ENCODE results near the gene CYBC1. TPM values are rescaled to one million over a fixed set of nuclear protein-coding genes. Genes with fewer than 3 reads are reported as not detected.

Gene CYBC1
- total and polyA plus RNA-seq, 4 donors: 23.2 to 45.6 (median 34.9) TPM

- Histone ChIP-seq H3K27me3 (ENCODE audit: control insufficient read depth in 4 of 4, insufficient read depth in 4 of 4, low read length in 3 of 4) (no peaks in the 10 kb centered on the region), H3K27ac (ENCODE audit: low read depth in 1 of 2, low read length in 2 of 2) (no peak overlapping the region), H3K36me3 (ENCODE audit: control insufficient read depth in 4 of 4, insufficient read depth in 3 of 4, low read depth in 1 of 4, low read length in 3 of 4) (peaks cover 0 to 2% (median 0%) of the 10 kb centered on the region in 4 donors), H3K9ac (ENCODE audit: low read depth in 1 of 2, low read length in 2 of 2) (no peak overlapping the region), H3K4me3 (ENCODE audit: low read depth in 1 of 3, low read length in 3 of 3) (no peak overlapping the region), H3K4me1 (ENCODE audit: control insufficient read depth in 4 of 4, insufficient read depth in 4 of 4, low read length in 3 of 4) (peaks cover 0 to 5% (median 4%) of the 10 kb centered on the region in 4 donors), H3K9me3 (ENCODE audit: control insufficient read depth in 4 of 4, low read length in 3 of 4) (no peaks in the 10 kb centered on the region)
- TF ChIP-seq, protein P1, sequence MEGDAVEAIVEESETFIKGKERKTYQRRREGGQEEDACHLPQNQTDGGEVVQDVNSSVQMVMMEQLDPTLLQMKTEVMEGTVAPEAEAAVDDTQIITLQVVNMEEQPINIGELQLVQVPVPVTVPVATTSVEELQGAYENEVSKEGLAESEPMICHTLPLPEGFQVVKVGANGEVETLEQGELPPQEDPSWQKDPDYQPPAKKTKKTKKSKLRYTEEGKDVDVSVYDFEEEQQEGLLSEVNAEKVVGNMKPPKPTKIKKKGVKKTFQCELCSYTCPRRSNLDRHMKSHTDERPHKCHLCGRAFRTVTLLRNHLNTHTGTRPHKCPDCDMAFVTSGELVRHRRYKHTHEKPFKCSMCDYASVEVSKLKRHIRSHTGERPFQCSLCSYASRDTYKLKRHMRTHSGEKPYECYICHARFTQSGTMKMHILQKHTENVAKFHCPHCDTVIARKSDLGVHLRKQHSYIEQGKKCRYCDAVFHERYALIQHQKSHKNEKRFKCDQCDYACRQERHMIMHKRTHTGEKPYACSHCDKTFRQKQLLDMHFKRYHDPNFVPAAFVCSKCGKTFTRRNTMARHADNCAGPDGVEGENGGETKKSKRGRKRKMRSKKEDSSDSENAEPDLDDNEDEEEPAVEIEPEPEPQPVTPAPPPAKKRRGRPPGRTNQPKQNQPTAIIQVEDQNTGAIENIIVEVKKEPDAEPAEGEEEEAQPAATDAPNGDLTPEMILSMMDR (IDR thresholded peaks at IDR 0.05; ENCODE audit: low read depth, low read length, missing input control): peak; percentile 56
- TF ChIP-seq FOXA2 (IDR thresholded peaks at IDR 0.05): no peak
- TF ChIP-seq RAD21 (IDR thresholded peaks at IDR 0.05): peak; percentile 43 to 59
- WGBS: 91% methylated on average over 25 of the region's 25 CpGs
- peak; percentile 51 for DNase-seq (ENCODE audit: low spot score)
Observed at GRCh38 chr17:82424001-82424862, 26.3 kb downstream of the CYBC1 start.

DNA sequence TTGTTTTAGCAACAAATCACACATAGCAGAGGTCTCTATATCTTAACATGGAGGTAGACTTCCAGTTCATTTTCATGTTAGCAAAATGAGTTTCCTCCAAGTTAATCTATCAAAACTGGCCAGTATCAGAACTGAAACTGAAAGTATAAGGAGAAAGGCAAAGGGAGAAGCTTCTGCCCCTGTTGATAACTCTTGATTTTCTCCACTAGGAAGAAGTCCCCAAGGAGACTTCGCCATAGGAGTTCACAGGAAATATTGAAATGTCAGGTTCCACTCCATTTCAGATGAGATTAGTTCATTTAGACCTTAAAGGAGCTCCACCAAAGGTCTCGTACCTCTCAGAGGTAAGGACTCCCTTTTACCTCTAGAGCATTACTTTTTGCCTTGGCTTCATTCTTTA is 31.0 kb downstream of the CYBC1 start:
- H3K27ac ChIP-seq (ENCODE audit: low read depth in 1 of 2, low read length in 2 of 2): peak overlapping the region in 1 of 2 donors; percentile 13
- H3K4me1 ChIP-seq (ENCODE audit: control insufficient read depth in 4 of 4, insufficient read depth in 4 of 4, low read length in 3 of 4): peaks cover 0 to 20% (median 15%) of the 10 kb centered on the region in 4 donors

More for the DNA sequence above, 31.0 kb downstream of the CYBC1 start:
- H3K27me3 ChIP-seq (ENCODE audit: control insufficient read depth in 4 of 4, insufficient read depth in 4 of 4, low read length in 3 of 4): no peaks in the 10 kb centered on the region
- peak overlapping the region; percentile 10 to 68 for H3K9ac ChIP-seq (ENCODE audit: low read depth in 1 of 2, low read length in 2 of 2)
- peaks cover 0 to 2% (median 0%) of the 10 kb centered on the region in 4 donors for H3K36me3 ChIP-seq (ENCODE audit: control insufficient read depth in 4 of 4, insufficient read depth in 3 of 4, low read depth in 1 of 4, low read length in 3 of 4)
- no peaks in the 10 kb centered on the region for H3K9me3 ChIP-seq (ENCODE audit: control insufficient read depth in 4 of 4, low read length in 3 of 4)
- no peak for DNase-seq (ENCODE audit: low spot score)
- TF ChIP-seq ZBTB33 (IDR thresholded peaks at IDR 0.05) (no peak), FOXA1 (IDR thresholded peaks at IDR 0.05) (no peak), REST (IDR thresholded peaks at IDR 0.05) (no peak), SP1 (IDR thresholded peaks at IDR 0.05) (no peak), RXRA (IDR thresholded peaks at IDR 0.05) (no peak), FOXA2 (IDR thresholded peaks at IDR 0.05) (no peak), GABPA (IDR thresholded peaks at IDR 0.05 in 1 of 2, conservative IDR thresholded peaks at IDR 0.05 in 1 of 2) (no peak), HNF4A (conservative IDR thresholded peaks at IDR 0.05) (no peak), EGR1 (IDR thresholded peaks at IDR 0.05; ENCODE audit: low read depth in 2 of 2) (no peak)
- TF ChIP-seq, protein P2, sequence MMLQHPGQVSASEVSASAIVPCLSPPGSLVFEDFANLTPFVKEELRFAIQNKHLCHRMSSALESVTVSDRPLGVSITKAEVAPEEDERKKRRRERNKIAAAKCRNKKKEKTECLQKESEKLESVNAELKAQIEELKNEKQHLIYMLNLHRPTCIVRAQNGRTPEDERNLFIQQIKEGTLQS (IDR thresholded peaks at IDR 0.05): no peak
- TF ChIP-seq, protein P1 (IDR thresholded peaks at IDR 0.05; ENCODE audit: low read depth, low read length, missing input control): no peak
- peak overlapping the region in 2 of 3 donors; percentile 87 to 99 for H3K4me3 ChIP-seq (ENCODE audit: low read depth in 1 of 3, low read length in 3 of 3)
- 75% methylated on average over 2 of the region's 2 CpGs for WGBS

All from liver (tissue), 9 donors.